IMR-90 (cell line): ENCODE results near the gene HYI.

Experiments used
- BHLHE40 ChIP-seq: fragments of 150-350 bp; IDR thresholded peaks from 2 replicates; pipeline ENCODE4 v1.6.1; 2016; ENCODE audit warnings: mild to moderate bottlenecking, low read depth, low read length
- CHD1 ChIP-seq: IDR thresholded peaks from 2 replicates; pipeline ENCODE4 v1.6.1; 2012; ENCODE audit warnings: low read depth, low read length, improper control_type of control experiment
- ELK1 ChIP-seq: fragments of 150-350 bp; IDR thresholded peaks from 2 replicates; pipeline ENCODE4 v1.6.1; 2016; ENCODE audit warnings: low read depth, mild to moderate bottlenecking, low read length, moderate library complexity, borderline replicate concordance
- MAFK ChIP-seq: IDR thresholded peaks from 2 replicates; pipeline ENCODE4 v1.6.1; 2012; ENCODE audit warnings: low read depth, low read length, improper control_type of control experiment
- MAZ ChIP-seq: IDR thresholded peaks from 2 replicates; pipeline ENCODE4 v1.6.1; 2012; ENCODE audit warnings: low read depth, mild to moderate bottlenecking, low read length, improper control_type of control experiment, moderate library complexity, borderline replicate concordance
- NFE2L2 ChIP-seq: fragments of 150-350 bp; IDR thresholded peaks from 2 replicates; pipeline ENCODE4 v1.6.1; 2016; ENCODE audit warnings: low read depth, mild to moderate bottlenecking, low read length
- POLR2A ChIP-seq: IDR thresholded peaks from 2 replicates; pipeline ENCODE4 v1.6.1; 2012; ENCODE audit warnings: mild to moderate bottlenecking, low read depth, low read length
- RAD21 ChIP-seq: IDR thresholded peaks from 2 replicates; pipeline ENCODE4 v1.6.1; 2012; ENCODE audit warnings: low read length, improper control_type of control experiment
- RCOR1 ChIP-seq: IDR thresholded peaks from 2 replicates; pipeline ENCODE4 v1.6.1; 2012; ENCODE audit warnings: mild to moderate bottlenecking, low read length, improper control_type of control experiment; ENCODE audit not compliant: insufficient replicate concordance
- RFX5 ChIP-seq: IDR thresholded peaks from 2 replicates; pipeline ENCODE4 v1.8.0; 2012; ENCODE audit warnings: low read depth, mild to moderate bottlenecking, low read length, moderate library complexity
- USF2 ChIP-seq: fragments of 150-350 bp; IDR thresholded peaks from 2 replicates; pipeline ENCODE4 v1.6.1; 2017; ENCODE audit warnings: mild to moderate bottlenecking, antibody characterized with exemption, low read length, low read depth
- TF ChIP-seq, protein P1 (sequence below): conservative IDR thresholded peaks from 2 replicates; pipeline ENCODE4 v1.5.1; 2012; ENCODE audit warnings: mild to moderate bottlenecking, low read depth, low read length, improper control_type of control experiment

DNA sequence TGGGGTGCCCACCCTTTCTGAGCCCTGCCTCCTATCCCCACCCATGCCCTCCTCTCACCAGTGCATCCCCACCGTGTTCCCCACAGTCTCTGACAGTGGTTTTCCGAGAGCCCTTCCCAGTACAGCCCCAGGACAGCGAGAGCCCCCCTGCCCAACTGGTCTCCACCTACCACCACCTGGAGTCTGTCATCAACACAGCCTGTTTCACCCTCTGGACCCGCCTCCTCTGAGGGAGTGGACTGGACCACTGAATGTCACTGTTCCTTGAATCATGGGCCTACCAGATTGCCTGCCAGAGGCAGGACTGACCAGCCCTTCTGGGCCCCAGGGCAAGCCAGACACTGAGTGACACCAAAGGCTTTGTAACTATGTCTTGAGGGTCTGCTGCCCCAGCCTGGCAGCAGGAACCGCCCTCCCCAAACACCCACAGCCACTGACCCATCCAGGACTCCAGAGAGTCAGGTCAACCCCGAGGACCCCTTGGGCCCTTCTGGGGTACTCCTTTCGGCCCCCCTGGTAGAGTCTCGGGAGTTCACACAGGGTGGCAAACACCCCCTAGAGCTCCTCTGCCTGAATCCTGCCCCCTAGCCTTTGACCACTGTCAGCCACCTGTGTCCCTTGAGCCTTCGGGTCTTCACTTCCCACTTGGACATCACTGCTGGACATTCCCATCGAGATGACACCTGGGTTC is 3.3 kb downstream of the HYI start:
- TF ChIP-seq, protein P1, sequence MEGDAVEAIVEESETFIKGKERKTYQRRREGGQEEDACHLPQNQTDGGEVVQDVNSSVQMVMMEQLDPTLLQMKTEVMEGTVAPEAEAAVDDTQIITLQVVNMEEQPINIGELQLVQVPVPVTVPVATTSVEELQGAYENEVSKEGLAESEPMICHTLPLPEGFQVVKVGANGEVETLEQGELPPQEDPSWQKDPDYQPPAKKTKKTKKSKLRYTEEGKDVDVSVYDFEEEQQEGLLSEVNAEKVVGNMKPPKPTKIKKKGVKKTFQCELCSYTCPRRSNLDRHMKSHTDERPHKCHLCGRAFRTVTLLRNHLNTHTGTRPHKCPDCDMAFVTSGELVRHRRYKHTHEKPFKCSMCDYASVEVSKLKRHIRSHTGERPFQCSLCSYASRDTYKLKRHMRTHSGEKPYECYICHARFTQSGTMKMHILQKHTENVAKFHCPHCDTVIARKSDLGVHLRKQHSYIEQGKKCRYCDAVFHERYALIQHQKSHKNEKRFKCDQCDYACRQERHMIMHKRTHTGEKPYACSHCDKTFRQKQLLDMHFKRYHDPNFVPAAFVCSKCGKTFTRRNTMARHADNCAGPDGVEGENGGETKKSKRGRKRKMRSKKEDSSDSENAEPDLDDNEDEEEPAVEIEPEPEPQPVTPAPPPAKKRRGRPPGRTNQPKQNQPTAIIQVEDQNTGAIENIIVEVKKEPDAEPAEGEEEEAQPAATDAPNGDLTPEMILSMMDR, result no peak
- TF ChIP-seq POLR2A (no peak), MAFK (no peak), BHLHE40 (no peak), NFE2L2 (no peak), CHD1 (no peak), MAZ (no peak), RFX5 (no peak), RAD21 (no peak), ELK1 (no peak), USF2 (no peak), RCOR1 (no peak)
